MM.1S (cell line): ENCODE data around the gene CHSY3.

Experiments used
- EZH2 ChIP-seq: fragments of 300-600 bp; sonication (generic); optimal IDR thresholded peaks from 2 replicates; pipeline ENCODE3; 2017; ENCODE audit warnings: low read depth, mild to moderate bottlenecking, antibody characterized with exemption, low read length, mixed read lengths
- EZH2phosphoT487 ChIP-seq: fragments of 300-600 bp; sonication (generic); IDR thresholded peaks from 2 replicates; pipeline ENCODE4 v1.6.1; 2018; ENCODE audit warnings: antibody characterized with exemption, low read length
- TF ChIP-seq, protein P1 (sequence below): fragments of 300-600 bp; sonication (generic); IDR thresholded peaks from 2 replicates; pipeline ENCODE4 v1.5.1; 2016; ENCODE audit warnings: antibody characterized with exemption, low read length, mixed read lengths

- TF ChIP-seq, protein P1, sequence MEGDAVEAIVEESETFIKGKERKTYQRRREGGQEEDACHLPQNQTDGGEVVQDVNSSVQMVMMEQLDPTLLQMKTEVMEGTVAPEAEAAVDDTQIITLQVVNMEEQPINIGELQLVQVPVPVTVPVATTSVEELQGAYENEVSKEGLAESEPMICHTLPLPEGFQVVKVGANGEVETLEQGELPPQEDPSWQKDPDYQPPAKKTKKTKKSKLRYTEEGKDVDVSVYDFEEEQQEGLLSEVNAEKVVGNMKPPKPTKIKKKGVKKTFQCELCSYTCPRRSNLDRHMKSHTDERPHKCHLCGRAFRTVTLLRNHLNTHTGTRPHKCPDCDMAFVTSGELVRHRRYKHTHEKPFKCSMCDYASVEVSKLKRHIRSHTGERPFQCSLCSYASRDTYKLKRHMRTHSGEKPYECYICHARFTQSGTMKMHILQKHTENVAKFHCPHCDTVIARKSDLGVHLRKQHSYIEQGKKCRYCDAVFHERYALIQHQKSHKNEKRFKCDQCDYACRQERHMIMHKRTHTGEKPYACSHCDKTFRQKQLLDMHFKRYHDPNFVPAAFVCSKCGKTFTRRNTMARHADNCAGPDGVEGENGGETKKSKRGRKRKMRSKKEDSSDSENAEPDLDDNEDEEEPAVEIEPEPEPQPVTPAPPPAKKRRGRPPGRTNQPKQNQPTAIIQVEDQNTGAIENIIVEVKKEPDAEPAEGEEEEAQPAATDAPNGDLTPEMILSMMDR: no peak
- no peak for TF ChIP-seq EZH2
- TF ChIP-seq EZH2phosphoT487: no peak
These were observed 323.4 kb downstream of the CHSY3 start for GRCh38 chr5:130227699-130228098.
